WTC11 (cell line): ENCODE data around the gene MAN2B1.

Experiments
- CTCF ChIP-seq: fragments of 200-600 bp; IDR thresholded peaks from 2 replicates; pipeline ENCODE4 v1.8.0; 2022; ENCODE audit warnings: antibody characterized with exemption
- NR1H2 ChIP-seq: sonication (generic); formaldehyde crosslinking; IDR thresholded peaks from 2 replicates; pipeline ENCODE4 v1.9.0; 2021; ENCODE audit warnings: mild to moderate bottlenecking, moderate library complexity, missing genetic modification reagents

DNA sequence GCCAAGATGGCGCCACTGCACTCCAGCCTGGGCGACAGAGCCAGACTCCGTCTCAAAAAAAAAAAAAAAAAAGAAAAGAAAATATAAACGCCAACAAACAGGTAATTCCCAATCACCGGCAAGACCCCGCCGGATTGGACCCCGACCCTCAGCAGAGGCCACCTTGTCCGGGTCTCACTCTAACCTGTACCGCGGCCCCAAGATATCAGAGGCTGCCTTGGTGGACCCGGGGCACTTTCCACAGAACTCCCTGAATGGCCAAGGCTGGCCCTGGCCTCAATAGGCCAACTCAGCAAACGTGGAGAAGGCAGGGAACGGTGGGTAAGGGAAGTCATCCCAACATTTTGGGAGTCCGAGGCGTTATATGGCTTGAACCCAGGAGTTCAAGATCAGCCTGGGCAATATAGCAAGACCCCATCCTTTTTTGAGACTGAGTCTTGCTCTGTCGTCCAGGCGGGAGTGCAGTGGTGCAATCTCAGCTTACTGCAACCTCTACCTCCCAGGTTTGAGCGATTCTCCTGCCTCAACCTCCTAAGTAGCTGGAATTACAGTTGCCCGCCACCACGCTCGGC is 27.8 kb downstream of the MAN2B1 start:
- TF ChIP-seq CTCF (no peak), NR1H2 (CRISPR knock-in tag) (no peak)
